Immature natural killer cell (primary cell): ENCODE results near the gene SNX4. TPM values are rescaled to one million over a fixed set of nuclear protein-coding genes. Genes with fewer than 3 reads are reported as not detected.

ENCODE experiments used
- DNase-seq, 3 donors: peaks; one replicate each; pipeline ENCODE4 v3.0.0; 2022; ENCODE audit warnings: mixed read lengths in 1 of 3
- H3K27ac Mint-ChIP-seq, 6 donors: one replicate each; pipeline ENCODE4 v1.8.0; 2020; ENCODE audit warnings: mixed read lengths in 6 of 6, mild to moderate bottlenecking in 5 of 6, inconsistent platforms in 4 of 6, moderate library complexity in 3 of 6
- H3K27me3 Mint-ChIP-seq, 3 donors: one replicate each; pipeline ENCODE4 v1.8.0; 2020 to 2021; ENCODE audit warnings: low read depth in 3 of 3, mild to moderate bottlenecking in 3 of 3, mixed read lengths in 3 of 3, moderate library complexity in 3 of 3, inconsistent platforms in 1 of 3
- H3K36me3 Mint-ChIP-seq, 3 donors: one replicate each; pipeline ENCODE4 v1.8.0; 2020; ENCODE audit warnings: mixed read lengths in 3 of 3, inconsistent platforms in 2 of 3, mild to moderate bottlenecking in 2 of 3
- H3K4me1 Mint-ChIP-seq, 2 donors: one replicate each; pipeline ENCODE4 v1.8.0; 2020; ENCODE audit warnings: inconsistent platforms in 2 of 2, mild to moderate bottlenecking in 2 of 2, mixed read lengths in 2 of 2, moderate library complexity in 1 of 2
- H3K4me3 Mint-ChIP-seq, 5 donors: one replicate each; pipeline ENCODE4 v1.8.0; 2020; ENCODE audit warnings: mild to moderate bottlenecking in 5 of 5, mixed read lengths in 5 of 5, inconsistent platforms in 3 of 5, moderate library complexity in 3 of 5
- H3K9me3 Mint-ChIP-seq, 6 donors: one replicate each; pipeline ENCODE4 v1.8.0; 2020; ENCODE audit warnings: mild to moderate bottlenecking in 6 of 6, mixed read lengths in 6 of 6, inconsistent platforms in 4 of 6, moderate library complexity in 3 of 6
- polyA plus RNA-seq, 3 donors: library from polyadenylated mRNA; unstranded; fragments of 300-500 nt; fragmentation: Illumina TruSeq; gene quantifications; one replicate each; pipeline ENCODE4 v1.2.3, GENCODE V29; 2021

Gene SNX4
- polyA plus RNA-seq, 3 donors from 2014 or later = 32.1 to 47.8 (median 39.9) TPM

DNA sequence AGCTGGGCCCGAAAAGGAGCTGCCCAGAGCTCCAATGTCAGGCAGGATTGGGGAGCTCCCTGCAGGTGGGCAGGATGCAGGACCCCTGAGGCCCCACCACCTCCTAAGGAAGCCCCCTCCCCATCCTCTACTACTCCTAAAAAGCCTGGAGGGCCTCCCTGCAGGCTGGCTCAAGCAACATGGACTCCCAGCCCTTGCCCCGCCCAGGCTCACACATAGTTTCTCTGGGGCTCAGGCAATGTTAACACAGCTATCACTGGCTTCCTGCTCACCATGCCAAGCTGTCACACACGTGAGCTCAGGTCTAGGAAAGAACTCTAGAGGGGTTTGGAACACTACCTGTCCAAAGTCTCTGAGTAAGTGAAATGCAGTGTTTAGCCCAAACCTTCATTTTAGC, 79.4 kb downstream of the SNX4 start:
- H3K4me3 Mint-ChIP-seq = no peak overlapping the region
- DNase-seq = no peak
- H3K9me3 Mint-ChIP-seq = peaks cover 0 to 3% (median 0%) of the 10 kb centered on the region in 6 donors
- no peaks in the 10 kb centered on the region for H3K4me1 Mint-ChIP-seq
- peaks cover 3 to 15% (median 10%) of the 10 kb centered on the region in 3 donors for H3K36me3 Mint-ChIP-seq
- H3K27ac Mint-ChIP-seq = peak overlapping the region in 1 of 6 donors; percentile 12
- no peaks in the 10 kb centered on the region for H3K27me3 Mint-ChIP-seq

DNA sequence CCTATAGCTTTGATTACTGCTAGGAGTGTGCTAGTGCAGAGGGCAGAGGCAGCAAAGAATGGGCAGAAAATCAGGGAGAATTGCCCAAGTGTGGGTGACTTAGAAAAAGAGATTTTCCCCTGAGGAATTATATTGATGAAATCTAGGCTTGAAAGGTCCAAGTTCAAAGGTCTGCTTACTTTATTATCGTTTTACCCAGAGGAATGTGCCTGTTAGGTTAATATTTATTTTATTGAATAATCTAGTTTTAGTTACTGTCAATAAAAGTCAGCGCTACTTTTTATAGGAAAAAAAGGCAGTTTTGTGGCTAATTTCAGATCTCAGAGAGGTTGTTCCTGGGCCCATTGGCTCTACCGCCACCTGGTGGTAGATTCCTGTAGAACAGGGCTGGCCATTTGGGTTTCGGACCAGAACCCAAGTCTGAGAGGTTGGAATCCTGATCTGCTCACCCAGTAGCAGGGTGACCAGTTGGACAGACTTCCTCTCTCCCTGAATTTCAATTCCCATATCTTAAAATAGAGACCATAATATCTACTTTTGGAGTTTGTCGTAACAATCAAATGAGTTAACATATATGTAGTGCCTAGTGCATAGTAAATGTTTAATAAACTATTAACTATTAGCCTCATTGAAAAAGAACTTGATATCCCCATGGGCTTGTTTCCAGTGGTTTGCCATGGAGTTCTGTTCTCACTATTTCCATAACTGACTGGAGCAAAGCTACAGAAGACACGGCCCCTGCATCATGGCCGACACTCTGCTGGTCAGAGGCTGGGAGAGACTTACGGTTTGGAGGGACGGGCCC, 82.2 kb downstream of the SNX4 start:
- no peak overlapping the region for H3K4me3 Mint-ChIP-seq
- H3K27ac Mint-ChIP-seq = no peak overlapping the region
- DNase-seq = peak; percentile 38 to 54 (median 41)
- peaks cover under 1 to 8% (median 8%) of the 10 kb centered on the region in 3 donors for H3K36me3 Mint-ChIP-seq
- peaks cover 0 to 2% (median 0%) of the 10 kb centered on the region in 6 donors for H3K9me3 Mint-ChIP-seq
- H3K4me1 Mint-ChIP-seq = no peaks in the 10 kb centered on the region
- no peaks in the 10 kb centered on the region for H3K27me3 Mint-ChIP-seq

GRCh38 chr3:125436921-125437320, 83.1 kb downstream of the SNX4 start:
- Mint-ChIP-seq H3K4me3 (no peak overlapping the region), H3K27me3 (no peaks in the 10 kb centered on the region), H3K36me3 (no peaks in the 10 kb centered on the region), H3K27ac (no peak overlapping the region), H3K9me3 (no peaks in the 10 kb centered on the region), H3K4me1 (no peaks in the 10 kb centered on the region)
- DNase-seq = no peak

GRCh38 chr3:125435231-125435630, 84.8 kb downstream of the SNX4 start:
- DNase-seq = no peak
- H3K27ac Mint-ChIP-seq = no peak overlapping the region
- no peaks in the 10 kb centered on the region for H3K4me1 Mint-ChIP-seq
- H3K9me3 Mint-ChIP-seq = no peaks in the 10 kb centered on the region
- no peaks in the 10 kb centered on the region for H3K36me3 Mint-ChIP-seq
- no peak overlapping the region for H3K4me3 Mint-ChIP-seq
- H3K27me3 Mint-ChIP-seq = no peaks in the 10 kb centered on the region

- Mint-ChIP-seq H3K4me1 (no peaks in the 10 kb centered on the region), H3K36me3 (no peaks in the 10 kb centered on the region), H3K27me3 (no peaks in the 10 kb centered on the region), H3K27ac (no peak overlapping the region), H3K9me3 (no peaks in the 10 kb centered on the region), H3K4me3 (no peak overlapping the region)
- no peak for DNase-seq
Observed at GRCh38 chr3:125434582-125435011, 85.4 kb downstream of the SNX4 start.

- no peaks in the 10 kb centered on the region for H3K4me1 Mint-ChIP-seq
- no peaks in the 10 kb centered on the region for H3K9me3 Mint-ChIP-seq
- H3K27me3 Mint-ChIP-seq = no peaks in the 10 kb centered on the region
- no peak overlapping the region for H3K4me3 Mint-ChIP-seq
- no peak overlapping the region for H3K27ac Mint-ChIP-seq
- H3K36me3 Mint-ChIP-seq = no peaks in the 10 kb centered on the region
- DNase-seq = no peak
Observed at GRCh38 chr3:125433611-125434041, 86.4 kb downstream of the SNX4 start.

DNA sequence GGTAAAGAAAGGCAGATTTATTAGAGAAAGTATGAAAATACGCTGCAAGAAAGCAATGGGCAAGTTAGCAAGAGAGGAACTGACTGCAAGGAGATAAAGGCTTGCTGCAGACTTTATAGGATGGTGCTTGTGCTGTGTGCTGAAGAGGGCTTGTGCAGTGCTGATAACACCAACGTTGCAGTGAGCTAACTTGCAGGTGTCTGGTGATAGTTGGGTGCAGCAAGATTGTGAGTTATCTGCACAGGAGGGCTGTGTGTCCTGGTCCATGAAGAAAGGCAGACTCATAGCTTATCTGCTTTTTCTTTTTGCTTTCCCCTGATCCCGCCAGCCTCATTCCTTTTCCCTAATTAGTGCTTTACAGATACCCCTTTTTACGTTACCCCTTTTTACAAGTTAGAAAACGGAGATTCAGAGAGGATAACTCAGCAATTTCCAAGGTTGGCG, 86.9 kb downstream of the SNX4 start:
- no peaks in the 10 kb centered on the region for H3K36me3 Mint-ChIP-seq
- no peak overlapping the region for H3K27ac Mint-ChIP-seq
- no peaks in the 10 kb centered on the region for H3K27me3 Mint-ChIP-seq
- no peaks in the 10 kb centered on the region for H3K4me1 Mint-ChIP-seq
- no peak for DNase-seq
- H3K4me3 Mint-ChIP-seq = no peak overlapping the region
- no peaks in the 10 kb centered on the region for H3K9me3 Mint-ChIP-seq

- Mint-ChIP-seq H3K27me3 (no peaks in the 10 kb centered on the region), H3K36me3 (no peaks in the 10 kb centered on the region), H3K27ac (no peak overlapping the region), H3K9me3 (no peaks in the 10 kb centered on the region), H3K4me1 (no peaks in the 10 kb centered on the region), H3K4me3 (no peak overlapping the region)
- no peak for DNase-seq
Observed at GRCh38 chr3:125431912-125432790, 87.9 kb downstream of the SNX4 start.

- H3K4me3 Mint-ChIP-seq = no peak overlapping the region
- no peak overlapping the region for H3K27ac Mint-ChIP-seq
- no peaks in the 10 kb centered on the region for H3K9me3 Mint-ChIP-seq
- DNase-seq = no peak
- no peaks in the 10 kb centered on the region for H3K36me3 Mint-ChIP-seq
- H3K4me1 Mint-ChIP-seq = no peaks in the 10 kb centered on the region
- no peaks in the 10 kb centered on the region for H3K27me3 Mint-ChIP-seq
Observed at GRCh38 chr3:125431391-125431790, 88.6 kb downstream of the SNX4 start.

DNA sequence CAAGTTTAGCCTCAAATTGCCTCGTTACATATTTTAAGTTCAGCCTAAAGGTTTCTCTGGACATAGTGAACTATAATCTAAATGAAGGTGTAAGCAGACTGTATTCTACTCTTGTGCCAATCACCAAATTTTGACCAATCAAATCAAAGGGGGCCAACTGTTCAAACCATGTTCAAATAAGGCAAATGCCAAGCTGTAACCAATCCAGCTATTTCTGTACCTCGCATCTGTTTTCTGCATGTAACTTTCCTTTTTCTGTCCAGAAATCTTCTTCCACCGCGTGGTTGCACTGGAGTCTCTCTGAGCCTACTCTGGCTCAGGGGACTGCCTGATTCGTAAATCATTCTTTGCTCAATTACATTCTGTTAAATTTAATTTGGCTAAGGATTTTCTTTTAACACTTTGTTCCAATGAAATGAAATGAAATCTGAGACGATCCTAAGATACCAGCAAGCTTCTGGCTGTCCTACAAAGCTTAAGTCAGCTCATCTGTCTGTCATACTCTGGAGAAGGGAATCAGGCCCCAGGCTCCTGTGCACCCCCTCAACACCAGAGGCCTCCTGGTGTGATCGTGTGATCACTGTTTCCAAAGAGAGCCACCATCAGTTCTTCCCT, 91.7 kb downstream of the SNX4 start:
- no peak for DNase-seq
- H3K27me3 Mint-ChIP-seq = no peaks in the 10 kb centered on the region
- no peak overlapping the region for H3K4me3 Mint-ChIP-seq
- no peak overlapping the region for H3K27ac Mint-ChIP-seq
- no peaks in the 10 kb centered on the region for H3K9me3 Mint-ChIP-seq
- no peaks in the 10 kb centered on the region for H3K4me1 Mint-ChIP-seq
- H3K36me3 Mint-ChIP-seq = no peaks in the 10 kb centered on the region

- DNase-seq = no peak
- Mint-ChIP-seq H3K27me3 (peaks cover 0 to 6% (median 0%) of the 10 kb centered on the region in 3 donors), H3K27ac (no peak overlapping the region), H3K9me3 (peaks cover 0 to 4% (median 0%) of the 10 kb centered on the region in 6 donors), H3K36me3 (peaks cover 0 to 5% (median 0%) of the 10 kb centered on the region in 3 donors), H3K4me3 (no peak overlapping the region), H3K4me1 (no peaks in the 10 kb centered on the region)
Observed at GRCh38 chr3:125418306-125418705, 101.7 kb downstream of the SNX4 start.

GRCh38 chr3:125416235-125416634, 103.8 kb downstream of the SNX4 start:
- Mint-ChIP-seq H3K27ac (no peak overlapping the region), H3K9me3 (peaks cover 0 to 4% (median 0%) of the 10 kb centered on the region in 6 donors), H3K36me3 (peaks cover 0 to 5% (median 0%) of the 10 kb centered on the region in 3 donors), H3K27me3 (peaks cover 0 to 6% (median 6%) of the 10 kb centered on the region in 3 donors), H3K4me1 (no peaks in the 10 kb centered on the region), H3K4me3 (no peak overlapping the region)
- DNase-seq = no peak

- Mint-ChIP-seq H3K4me1 (no peaks in the 10 kb centered on the region), H3K4me3 (no peak overlapping the region), H3K27me3 (peaks cover 2 to 16% (median 9%) of the 10 kb centered on the region in 3 donors), H3K9me3 (peaks cover 0 to 4% (median 0%) of the 10 kb centered on the region in 6 donors), H3K36me3 (peaks cover 0 to 2% (median 0%) of the 10 kb centered on the region in 3 donors), H3K27ac (no peak overlapping the region)
- DNase-seq = no peak
Observed at GRCh38 chr3:125414669-125415068, 105.3 kb downstream of the SNX4 start.

GRCh38 chr3:125410922-125411321, 109.1 kb downstream of the SNX4 start:
- Mint-ChIP-seq H3K36me3 (peaks cover 0 to 4% (median 0%) of the 10 kb centered on the region in 3 donors), H3K4me1 (no peaks in the 10 kb centered on the region), H3K27me3 (peaks cover 2 to 20% (median 8%) of the 10 kb centered on the region in 3 donors), H3K9me3 (no peaks in the 10 kb centered on the region), H3K4me3 (no peak overlapping the region), H3K27ac (no peak overlapping the region)
- no peak for DNase-seq
